HepG2 (cell line): ENCODE data around the gene OGFR. TPM values are rescaled to one million over a fixed set of nuclear protein-coding genes. Genes with fewer than 3 reads are reported as not detected.

Experiments
- AGO2 ChIP-seq: fragments of 200-400 bp; formaldehyde crosslinking; optimal IDR thresholded peaks from 2 replicates; pipeline ENCODE3; 2017; ENCODE audit warnings: mild to moderate bottlenecking, low read depth, low read length, moderate library complexity
- ARNTL ChIP-seq: sonication (generic); formaldehyde crosslinking; IDR thresholded peaks from 2 replicates; pipeline ENCODE4 v1.4.0; 2020; ENCODE audit warnings: mild to moderate bottlenecking, missing genetic modification reagents
- BRCA1 ChIP-seq: sonication (generic); formaldehyde crosslinking; IDR thresholded peaks from 2 replicates; pipeline ENCODE4 v1.4.0; 2020; ENCODE audit warnings: missing genetic modification reagents
- ETV5 ChIP-seq: IDR thresholded peaks from 2 replicates; pipeline ENCODE4 v1.6.1; 2018; ENCODE audit warnings: missing biosample characterization, missing genetic modification reagents, inconsistent platforms, borderline replicate concordance
- ETV6 ChIP-seq: sonication (generic); formaldehyde crosslinking; conservative IDR thresholded peaks from 2 replicates; pipeline ENCODE4 v1.4.0; 2020; ENCODE audit warnings: missing genetic modification reagents
- MAX ChIP-seq: IDR thresholded peaks from 2 replicates; pipeline ENCODE4 v1.6.1; 2012; ENCODE audit warnings: inconsistent platforms
- MIER3 ChIP-seq: IDR thresholded peaks from 2 replicates; pipeline ENCODE4 v1.6.1; 2016; ENCODE audit warnings: missing compliant biosample characterization, borderline replicate concordance
- NAIF1 ChIP-seq: sonication (generic); formaldehyde crosslinking; IDR thresholded peaks from 2 replicates; pipeline ENCODE4 v1.5.0; 2020; ENCODE audit warnings: mild to moderate bottlenecking, missing genetic modification reagents, borderline replicate concordance
- RAD21 ChIP-seq: fragments of 450-650 bp; formaldehyde crosslinking; IDR thresholded peaks from 2 replicates; pipeline ENCODE4 v1.5.0; 2020; ENCODE audit warnings: mild to moderate bottlenecking
- REPIN1 ChIP-seq: sonication (generic); formaldehyde crosslinking; IDR thresholded peaks from 2 replicates; pipeline ENCODE4 v1.8.0; 2022; ENCODE audit warnings: missing genetic modification reagents, low read depth, mild to moderate bottlenecking, borderline replicate concordance
- SAP130 ChIP-seq: IDR thresholded peaks from 2 replicates; pipeline ENCODE4 v1.6.1; 2016; ENCODE audit warnings: low read depth
- SMAD1 ChIP-seq: sonication (generic); formaldehyde crosslinking; IDR thresholded peaks from 2 replicates; pipeline ENCODE4 v1.4.0; 2020; ENCODE audit warnings: missing genetic modification reagents, low read depth, mild to moderate bottlenecking, borderline replicate concordance
- SMAD9 ChIP-seq: sonication (generic); formaldehyde crosslinking; IDR thresholded peaks from 2 replicates; pipeline ENCODE4 v1.5.1; 2020; ENCODE audit warnings: mild to moderate bottlenecking, missing genetic modification reagents
- TAF1 ChIP-seq: sonication (generic); formaldehyde crosslinking; IDR thresholded peaks from 2 replicates; pipeline ENCODE4 v1.4.0; 2020; ENCODE audit warnings: missing genetic modification reagents
- ZNF326 ChIP-seq: sonication (generic); formaldehyde crosslinking; IDR thresholded peaks from 2 replicates; pipeline ENCODE4 v1.4.0; 2020; ENCODE audit warnings: missing genetic modification reagents, borderline replicate concordance
- ZNF460 ChIP-seq: sonication (generic); formaldehyde crosslinking; IDR thresholded peaks from 2 replicates; pipeline ENCODE4 v1.5.1; 2020; ENCODE audit warnings: missing genetic modification reagents, mild to moderate bottlenecking, borderline replicate concordance
- ZNF629 ChIP-seq: sonication (generic); formaldehyde crosslinking; conservative IDR thresholded peaks from 2 replicates; pipeline ENCODE4 v1.5.0; 2020; ENCODE audit warnings: missing genetic modification reagents
- ZNF672 ChIP-seq: sonication (generic); formaldehyde crosslinking; IDR thresholded peaks from 2 replicates; pipeline ENCODE4 v1.8.1; 2022; ENCODE audit warnings: missing genetic modification reagents
- ZNF691 ChIP-seq: sonication (generic); formaldehyde crosslinking; IDR thresholded peaks from 2 replicates; pipeline ENCODE4 v1.4.0; 2020; ENCODE audit warnings: missing genetic modification reagents, low read depth, mild to moderate bottlenecking, borderline replicate concordance
- ZNF768 ChIP-seq: sonication (generic); formaldehyde crosslinking; IDR thresholded peaks from 2 replicates; pipeline ENCODE4 v1.4.0; 2020; ENCODE audit warnings: missing genetic modification reagents
- polyA plus RNA-seq, 8 experiments: library from polyadenylated mRNA; depleted of rRNA in 3 of 8; stranded (reverse) in 7 of 8; unstranded in 1 of 8; fragments of >200 nt; fragmentation: Illumina TruSeq in 4 of 8; extraction: Trizol in 4 of 8; gene quantifications; 2 replicates each; pipeline versions ENCODE4 v1.2.1 to v1.2.3, GENCODE V29; 2011 to 2016; ENCODE audit warnings: low read depth in 4 of 8, missing spikeins in 1 of 8, mixed read lengths in 1 of 8; ENCODE audit not compliant: insufficient read depth in 1 of 8
- total RNA-seq, 5 experiments: library from RNA; depleted of rRNA; stranded (reverse); fragments of >200 nt; fragmentation: Illumina TruSeq; extraction: Trizol; gene quantifications; 2 replicates each; pipeline ENCODE4 v1.2.3, GENCODE V29; 2016; ENCODE audit warnings: low read depth in 1 of 5
- TF ChIP-seq, protein P1 (sequence below): sonication (generic); formaldehyde crosslinking; IDR thresholded peaks from 2 replicates; pipeline ENCODE4 v1.4.0; 2020; ENCODE audit warnings: missing genetic modification reagents, borderline replicate concordance
- TF ChIP-seq, protein P2 (sequence below): IDR thresholded peaks from 2 replicates; pipeline ENCODE4 v1.6.1; 2016; ENCODE audit warnings: low read depth, control low read depth
- TF ChIP-seq, protein P3 (sequence below): sonication (generic); formaldehyde crosslinking; IDR thresholded peaks from 2 replicates; pipeline ENCODE4 v1.4.0; 2020; ENCODE audit warnings: mild to moderate bottlenecking, missing genetic modification reagents
- TF ChIP-seq, protein P4 (sequence below): fragments of 450-650 bp; IDR thresholded peaks from 2 replicates; pipeline ENCODE4 v1.6.1; 2017

OGFR gene
- total and polyA plus RNA-seq, 2 of the 13 experiments (the other 11 are each of a cell fraction or from before 2014, with no cell fraction given), result 47.7 to 81.8 TPM

- TF ChIP-seq, protein P1, sequence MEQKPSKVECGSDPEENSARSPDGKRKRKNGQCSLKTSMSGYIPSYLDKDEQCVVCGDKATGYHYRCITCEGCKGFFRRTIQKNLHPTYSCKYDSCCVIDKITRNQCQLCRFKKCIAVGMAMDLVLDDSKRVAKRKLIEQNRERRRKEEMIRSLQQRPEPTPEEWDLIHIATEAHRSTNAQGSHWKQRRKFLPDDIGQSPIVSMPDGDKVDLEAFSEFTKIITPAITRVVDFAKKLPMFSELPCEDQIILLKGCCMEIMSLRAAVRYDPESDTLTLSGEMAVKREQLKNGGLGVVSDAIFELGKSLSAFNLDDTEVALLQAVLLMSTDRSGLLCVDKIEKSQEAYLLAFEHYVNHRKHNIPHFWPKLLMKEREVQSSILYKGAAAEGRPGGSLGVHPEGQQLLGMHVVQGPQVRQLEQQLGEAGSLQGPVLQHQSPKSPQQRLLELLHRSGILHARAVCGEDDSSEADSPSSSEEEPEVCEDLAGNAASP, result no peak
- TF ChIP-seq ZNF672 (CRISPR knock-in tag) (no peak), NAIF1 (CRISPR knock-in tag) (no peak), REPIN1 (no peak), ZNF629 (CRISPR knock-in tag) (no peak), BRCA1 (CRISPR knock-in tag) (no peak), SAP130 (CRISPR knock-in tag) (no peak), MAX (no peak), RAD21 (CRISPR knock-in tag) (no peak), SMAD9 (CRISPR knock-in tag) (no peak), ETV6 (CRISPR knock-in tag) (no peak), ZNF691 (CRISPR knock-in tag) (no peak), MIER3 (no peak), ARNTL (no peak), ZNF460 (CRISPR knock-in tag) (no peak), ETV5 (CRISPR knock-in tag) (no peak), AGO2 (peak; percentile 97), SMAD1 (no peak), TAF1 (CRISPR knock-in tag) (no peak), ZNF326 (CRISPR knock-in tag) (no peak), ZNF768 (peak; percentile 48; the same call in 1 of the 2 replicates)
- TF ChIP-seq, protein P2, sequence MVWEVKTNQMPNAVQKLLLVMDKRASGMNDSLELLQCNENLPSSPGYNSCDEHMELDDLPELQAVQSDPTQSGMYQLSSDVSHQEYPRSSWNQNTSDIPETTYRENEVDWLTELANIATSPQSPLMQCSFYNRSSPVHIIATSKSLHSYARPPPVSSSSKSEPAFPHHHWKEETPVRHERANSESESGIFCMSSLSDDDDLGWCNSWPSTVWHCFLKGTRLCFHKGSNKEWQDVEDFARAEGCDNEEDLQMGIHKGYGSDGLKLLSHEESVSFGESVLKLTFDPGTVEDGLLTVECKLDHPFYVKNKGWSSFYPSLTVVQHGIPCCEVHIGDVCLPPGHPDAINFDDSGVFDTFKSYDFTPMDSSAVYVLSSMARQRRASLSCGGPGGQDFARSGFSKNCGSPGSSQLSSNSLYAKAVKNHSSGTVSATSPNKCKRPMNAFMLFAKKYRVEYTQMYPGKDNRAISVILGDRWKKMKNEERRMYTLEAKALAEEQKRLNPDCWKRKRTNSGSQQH (CRISPR knock-in tag), result no peak
- TF ChIP-seq, protein P3, sequence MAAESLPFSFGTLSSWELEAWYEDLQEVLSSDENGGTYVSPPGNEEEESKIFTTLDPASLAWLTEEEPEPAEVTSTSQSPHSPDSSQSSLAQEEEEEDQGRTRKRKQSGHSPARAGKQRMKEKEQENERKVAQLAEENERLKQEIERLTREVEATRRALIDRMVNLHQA (CRISPR knock-in tag), result no peak
- TF ChIP-seq, protein P4, sequence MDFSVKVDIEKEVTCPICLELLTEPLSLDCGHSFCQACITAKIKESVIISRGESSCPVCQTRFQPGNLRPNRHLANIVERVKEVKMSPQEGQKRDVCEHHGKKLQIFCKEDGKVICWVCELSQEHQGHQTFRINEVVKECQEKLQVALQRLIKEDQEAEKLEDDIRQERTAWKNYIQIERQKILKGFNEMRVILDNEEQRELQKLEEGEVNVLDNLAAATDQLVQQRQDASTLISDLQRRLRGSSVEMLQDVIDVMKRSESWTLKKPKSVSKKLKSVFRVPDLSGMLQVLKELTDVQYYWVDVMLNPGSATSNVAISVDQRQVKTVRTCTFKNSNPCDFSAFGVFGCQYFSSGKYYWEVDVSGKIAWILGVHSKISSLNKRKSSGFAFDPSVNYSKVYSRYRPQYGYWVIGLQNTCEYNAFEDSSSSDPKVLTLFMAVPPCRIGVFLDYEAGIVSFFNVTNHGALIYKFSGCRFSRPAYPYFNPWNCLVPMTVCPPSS, result no peak
Observed at GRCh38 chr20:62840244-62841197, 35.9 kb downstream of the OGFR start (continued).
